NCI-H345 treated with DMSO at 0.1 percent for 48 hours (cell line): ENCODE data around the gene EBP.
"Not testable (repeated sequence)": the region's sequence is repeated elsewhere in the genome, so short reads cannot be mapped to it uniquely, and the experiment has no call there.

ENCODE experiments used
- DNase-seq: peaks from one replicate; lab custom pipeline; 2025; ENCODE audit not compliant: unreplicated experiment; lab: John Stamatoyannopoulos, UW

EBP gene

DNA sequence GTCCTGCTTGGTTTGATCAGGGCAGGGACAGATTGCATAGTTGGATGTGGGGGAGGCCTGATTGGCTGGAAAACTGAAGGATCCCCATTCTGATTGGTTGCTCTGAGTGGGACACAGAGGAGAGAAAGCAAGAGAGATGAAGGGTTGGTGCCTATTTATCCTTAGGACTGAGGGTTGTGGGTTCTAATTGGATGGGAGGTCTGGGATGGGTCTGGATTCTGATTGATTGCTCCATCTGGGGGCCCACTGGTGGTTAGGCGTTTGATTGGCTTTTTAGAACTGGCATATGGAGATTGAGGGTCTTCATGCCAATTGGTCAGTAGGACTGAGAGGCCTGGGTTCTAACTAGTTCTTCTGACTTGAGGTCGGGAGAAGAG lies 644 bp upstream of the EBP start:
- no peak for DNase-seq

DNA sequence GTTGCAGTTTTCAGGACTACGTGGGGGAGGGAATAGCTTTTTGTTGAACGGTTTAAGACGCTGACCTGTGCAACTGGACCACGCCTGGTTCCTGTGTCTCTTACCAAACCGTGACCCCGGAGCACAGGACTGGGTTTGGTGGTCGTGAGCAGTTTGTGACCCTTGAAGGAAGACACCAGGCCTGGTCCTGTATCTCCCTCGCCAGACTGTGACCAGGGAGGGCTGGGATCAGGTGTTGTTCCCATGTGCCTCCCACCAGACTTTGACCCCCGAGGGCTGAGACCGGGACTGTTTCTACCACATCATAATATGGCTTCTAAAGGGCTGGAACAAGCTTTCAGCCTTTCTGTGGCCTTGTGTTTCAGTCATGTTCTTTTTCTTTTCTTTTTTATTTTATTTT lies 683 bp downstream of the EBP start:
- no peak for DNase-seq

DNA sequence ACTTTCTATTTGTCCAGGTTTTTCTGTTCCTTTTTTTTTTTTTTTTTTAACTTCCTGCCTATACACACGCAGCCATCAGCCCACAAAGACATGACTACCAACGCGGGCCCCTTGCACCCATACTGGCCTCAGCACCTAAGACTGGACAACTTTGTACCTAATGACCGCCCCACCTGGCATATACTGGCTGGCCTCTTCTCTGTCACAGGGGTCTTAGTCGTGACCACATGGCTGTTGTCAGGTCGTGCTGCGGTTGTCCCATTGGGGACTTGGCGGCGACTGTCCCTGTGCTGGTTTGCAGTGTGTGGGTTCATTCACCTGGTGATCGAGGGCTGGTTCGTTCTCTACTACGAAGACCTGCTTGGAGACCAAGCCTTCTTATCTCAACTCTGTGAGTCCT lies 2.1 kb downstream of the EBP start:
- no peak for DNase-seq

DNA sequence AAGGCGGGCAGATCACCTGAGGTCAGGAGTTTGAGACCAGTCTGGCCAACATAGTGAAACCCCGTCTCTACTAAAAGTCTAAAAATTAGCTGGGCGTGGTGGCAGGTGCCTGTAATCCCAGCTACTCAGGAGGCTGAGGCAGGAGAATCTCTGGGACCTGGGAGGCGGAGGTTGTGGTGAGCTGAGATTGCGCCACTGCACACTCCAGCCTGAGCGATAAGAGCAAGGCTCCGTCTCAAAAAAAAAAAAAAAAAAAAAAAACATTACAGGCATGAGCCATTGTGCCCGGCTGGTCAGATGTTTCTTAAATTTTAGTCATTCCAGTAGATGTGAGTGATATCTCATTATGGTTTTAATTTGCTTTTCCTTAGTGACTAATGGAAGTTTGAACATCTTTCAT lies 4.2 kb downstream of the EBP start:
- DNase-seq, result not testable (repeated sequence)

GRCh38 chrX:48530736-48531135 lies 9.1 kb downstream of the EBP start:
- no peak for DNase-seq

DNA sequence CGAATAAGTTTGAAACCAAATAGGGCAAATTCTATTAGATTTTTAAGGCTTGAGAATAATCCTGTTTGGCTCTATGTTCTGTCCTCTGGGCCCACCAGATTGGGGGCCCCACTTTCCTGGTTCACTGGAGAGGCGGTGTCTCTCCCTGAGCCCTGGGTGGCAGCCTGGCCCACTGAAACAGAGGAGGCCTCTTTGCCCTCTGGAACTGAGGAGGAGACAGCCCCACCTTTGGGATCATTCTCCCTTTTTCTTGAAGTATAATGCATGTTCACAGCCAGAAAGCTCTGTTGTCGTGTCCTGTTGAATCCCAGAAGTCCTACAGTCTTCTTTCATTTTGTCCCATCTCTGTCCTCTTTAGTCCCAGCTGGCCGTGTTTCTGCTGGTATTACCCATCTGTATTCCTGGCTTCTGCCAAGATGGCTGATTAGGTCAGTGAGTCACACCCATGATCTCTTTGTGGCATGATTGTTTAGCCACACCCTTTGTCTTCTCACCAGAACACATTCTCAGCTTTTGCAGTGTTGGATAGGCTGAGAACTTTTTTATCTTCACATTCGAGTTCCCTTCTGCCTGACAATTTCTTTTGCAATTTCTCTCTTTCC lies 9.9 kb downstream of the EBP start:
- DNase-seq, result no peak

DNA sequence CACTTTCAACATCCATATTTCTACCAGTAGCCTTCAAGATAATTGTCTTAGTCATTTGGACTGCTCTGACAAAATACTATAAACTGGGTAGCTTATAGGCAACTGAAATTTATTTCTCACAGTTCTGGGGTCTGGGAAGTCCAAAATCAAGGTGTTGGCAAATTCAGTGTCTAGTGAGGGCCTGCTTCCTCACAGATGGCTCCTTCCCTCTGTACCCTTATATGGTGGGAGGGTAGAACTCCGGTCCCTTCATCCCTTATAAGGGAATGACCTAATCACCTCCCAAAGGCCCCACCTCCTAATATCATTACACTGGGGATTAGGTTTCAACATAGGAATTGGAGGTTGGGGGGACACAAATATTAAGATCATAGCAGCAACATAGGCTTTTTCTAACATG lies 10.6 kb downstream of the EBP start:
- DNase-seq, result no peak

DNA sequence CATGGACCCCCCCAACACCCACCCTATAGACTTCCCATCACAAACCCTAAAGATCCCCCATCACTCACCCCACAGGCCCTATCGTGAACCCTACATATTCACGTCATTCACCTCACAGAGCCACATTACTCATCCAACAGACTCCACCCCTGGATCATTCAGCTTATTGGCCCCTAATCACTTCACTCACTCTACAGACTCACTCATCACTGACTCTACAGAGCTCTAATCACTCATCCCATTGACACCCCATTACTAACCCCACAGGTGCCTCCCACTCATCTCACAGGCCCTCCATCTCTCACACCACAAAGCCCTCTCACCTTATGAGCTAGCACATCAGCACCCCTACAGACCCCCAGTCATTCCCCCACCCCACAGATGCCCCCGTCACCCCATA lies 11.6 kb downstream of the EBP start:
- no peak for DNase-seq

DNA sequence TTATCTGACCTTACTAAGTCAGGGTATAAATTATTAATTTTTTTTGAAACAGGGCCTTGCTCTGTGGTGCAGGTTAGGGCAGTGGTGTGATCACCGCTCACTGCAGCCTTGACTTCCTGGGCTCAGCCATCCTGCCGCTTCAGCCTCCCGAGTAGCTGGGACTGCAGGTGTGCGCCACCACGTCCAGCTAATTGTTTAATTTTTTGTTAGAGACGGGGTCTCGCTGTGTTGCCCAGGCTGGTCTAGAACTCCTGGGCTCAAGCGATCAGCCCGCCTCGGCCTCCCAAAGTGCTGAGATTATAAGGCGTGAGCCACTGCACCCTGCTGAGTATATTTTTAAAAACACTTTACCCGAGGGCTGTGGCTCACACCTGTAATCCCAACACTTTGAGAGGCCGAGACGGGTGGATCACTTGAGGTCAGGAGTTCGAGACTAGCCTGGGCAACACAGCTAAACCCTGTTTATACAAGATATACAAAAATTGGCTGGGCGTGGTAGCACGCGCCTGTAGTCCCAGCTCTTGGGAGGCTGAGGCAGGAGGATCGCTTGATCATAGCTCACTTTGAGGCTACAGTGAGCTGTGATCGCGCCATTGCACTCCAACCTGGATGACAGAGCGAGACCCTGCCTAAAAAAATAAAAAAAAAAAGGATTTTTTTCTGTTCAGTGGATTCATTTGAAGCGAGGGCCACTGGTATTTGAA lies 17.2 kb downstream of the EBP start:
- no peak for DNase-seq

DNA sequence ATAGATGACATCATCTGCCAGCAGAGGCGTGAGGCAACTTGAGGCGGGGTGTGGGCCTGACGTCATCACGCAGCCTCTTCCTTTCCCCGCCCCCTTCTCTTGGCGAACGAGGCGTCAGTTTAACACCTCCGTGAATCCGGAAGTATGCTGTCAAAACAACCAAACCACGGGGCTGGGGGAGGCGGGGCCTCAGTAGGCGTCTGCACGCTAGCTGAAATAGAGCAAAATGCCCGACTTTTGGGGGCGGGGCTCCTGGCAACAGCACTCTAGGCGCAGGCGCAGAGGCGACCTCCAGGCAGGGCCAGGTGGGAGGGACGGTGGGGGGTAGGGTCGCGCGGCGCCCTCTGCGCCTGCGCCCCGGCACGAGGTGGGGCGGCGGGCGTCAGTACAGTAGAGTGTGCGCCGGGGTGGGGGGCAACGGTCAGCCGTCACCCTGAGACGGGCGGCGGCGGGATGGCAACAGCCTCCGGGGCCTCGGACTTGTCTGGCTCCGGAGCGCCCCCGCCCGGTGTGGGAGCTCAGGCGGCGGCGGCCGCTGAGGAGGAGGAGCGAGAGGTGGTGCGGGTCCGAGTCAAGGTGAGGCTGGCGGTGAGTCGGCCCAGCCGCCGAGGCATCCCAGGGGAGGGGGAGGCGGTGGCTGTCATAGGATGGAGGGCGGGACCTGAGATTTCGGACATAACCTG lies 17.9 kb downstream of the EBP start, which contains the start of gene TBC1D25:
Gene TBC1D25 (plus strand): TSS at position 370 of the 683 bp plus-strand sequence. CDS start 84 bp downstream, at position 454.
- peak; percentile 89 for DNase-seq

DNA sequence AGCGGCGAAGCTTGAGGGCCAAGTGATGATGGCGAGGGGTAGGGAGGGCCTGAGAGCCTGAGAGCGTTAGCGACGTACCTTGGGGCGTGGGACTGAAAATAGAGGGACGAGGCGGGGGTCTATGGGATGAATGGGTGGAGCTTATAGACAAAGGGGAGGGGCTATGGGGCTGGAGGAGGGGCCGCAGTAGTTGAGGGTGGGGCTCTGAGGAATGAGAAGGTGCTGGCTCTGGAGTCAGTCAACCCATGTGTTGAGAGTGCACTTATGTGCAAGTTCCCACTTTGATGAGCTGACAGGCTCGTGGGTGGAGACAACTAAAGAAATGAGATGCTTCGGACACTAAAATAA lies 18.4 kb downstream of the EBP start:
- DNase-seq, result peak; percentile 7

DNA sequence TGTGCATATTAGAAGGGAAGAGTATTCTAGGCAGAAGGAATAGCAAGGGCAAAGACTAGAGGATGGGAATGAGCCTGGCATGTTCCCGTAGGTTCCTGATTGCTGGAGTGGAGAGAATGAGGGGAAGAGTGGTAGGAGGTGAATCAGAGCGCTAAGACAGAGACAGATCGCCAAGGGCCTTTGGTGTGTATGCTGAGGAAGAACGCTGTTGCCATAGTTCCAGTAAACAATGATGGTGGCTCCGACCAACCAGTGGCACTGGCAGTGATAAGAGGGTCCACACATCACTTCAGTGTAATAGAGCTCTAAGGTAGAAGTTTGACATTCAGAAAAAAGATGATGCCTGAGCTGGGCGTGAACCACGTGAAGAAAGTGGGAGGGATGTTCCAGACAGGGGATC lies 18.9 kb downstream of the EBP start:
- no peak for DNase-seq

DNA sequence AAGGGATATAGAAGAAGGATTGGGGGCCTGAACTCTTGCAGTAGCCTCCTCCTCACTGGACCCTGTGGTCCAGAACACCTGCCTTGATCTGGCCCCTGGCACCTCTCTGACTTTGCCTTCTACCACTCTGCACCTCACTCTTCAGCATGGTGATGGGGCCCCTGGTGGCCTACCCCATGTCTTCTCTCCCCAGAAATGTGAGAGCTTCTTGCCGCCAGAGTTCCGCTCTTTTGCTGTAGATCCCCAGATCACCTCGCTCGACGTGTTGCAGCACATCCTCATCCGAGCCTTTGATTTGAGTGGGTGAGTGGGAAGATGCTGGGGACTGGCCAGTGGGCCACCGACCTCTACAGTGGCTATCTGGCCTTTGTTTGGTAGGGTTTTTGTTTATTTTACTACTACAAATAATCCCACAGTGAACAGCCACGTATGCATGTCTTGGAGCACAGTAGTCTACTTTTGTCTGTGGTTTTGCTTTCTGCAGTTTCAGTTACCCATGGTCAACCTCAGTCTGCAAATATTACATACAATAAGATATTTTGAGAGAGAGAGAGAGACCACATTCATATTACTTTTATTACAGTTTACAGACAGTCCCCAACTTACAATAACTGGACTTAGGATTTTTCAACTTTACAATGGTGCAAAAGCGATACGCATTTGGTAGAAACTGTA lies 19.7 kb downstream of the EBP start:
- DNase-seq, result no peak

- no peak for DNase-seq
These were observed 27.3 kb downstream of the EBP start for GRCh38 chrX:48548871-48549270.

DNA sequence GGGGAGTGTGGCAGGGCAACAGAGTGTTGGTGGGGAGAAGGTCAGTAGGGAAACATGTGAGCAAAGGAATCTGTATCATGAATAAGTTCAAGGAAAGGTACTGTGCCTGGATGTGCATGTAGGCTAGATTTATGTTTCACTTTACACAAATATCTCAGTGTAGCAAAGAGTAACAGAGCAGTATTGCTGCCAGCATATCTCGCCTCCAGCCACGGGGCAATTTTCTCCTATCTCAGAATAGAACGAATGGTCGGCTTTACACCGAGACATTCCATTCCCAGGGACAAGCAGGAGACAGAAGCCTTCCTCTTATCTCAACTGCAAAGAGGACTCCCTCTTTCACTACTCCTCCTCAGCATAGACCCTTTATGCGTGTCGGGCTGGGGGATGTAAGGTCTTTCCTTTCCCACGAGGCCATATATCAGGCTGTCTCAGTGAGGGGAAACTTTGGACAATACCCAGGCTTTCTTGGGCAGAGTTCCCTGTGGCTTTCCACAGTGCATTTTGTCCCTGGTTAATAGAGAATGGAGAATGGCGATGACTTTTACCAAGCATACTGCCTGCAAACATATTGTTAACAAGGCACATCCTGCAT lies 34.2 kb downstream of the EBP start:
- not testable (repeated sequence) for DNase-seq

GRCh38 chrX:48558271-48558670 lies 36.7 kb downstream of the EBP start:
- no peak for DNase-seq

GRCh38 chrX:48559636-48560035 lies 38.0 kb downstream of the EBP start:
- DNase-seq, result no peak

- no peak for DNase-seq
These were observed 38.4 kb downstream of the EBP start for GRCh38 chrX:48560056-48560455.

GRCh38 chrX:48560681-48561080 lies 39.1 kb downstream of the EBP start:
- no peak for DNase-seq

DNA sequence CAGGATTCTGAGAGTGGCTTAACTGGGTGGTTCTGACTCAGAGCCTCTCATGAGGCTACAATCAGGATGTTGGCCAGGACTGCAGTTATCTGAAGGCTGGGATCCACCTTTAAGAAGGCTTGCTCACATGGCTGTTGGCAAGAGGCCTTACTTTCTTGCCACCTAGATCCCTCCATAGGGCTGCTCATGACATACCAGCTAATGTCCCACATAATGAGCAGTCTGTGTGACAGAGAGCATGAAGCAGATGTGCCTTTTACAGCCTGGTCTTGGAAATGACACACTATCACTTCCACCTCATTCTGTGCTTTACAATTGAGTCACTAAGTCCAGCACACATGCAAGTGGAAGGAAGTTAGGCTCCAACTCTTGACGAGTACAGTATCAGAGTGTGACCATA lies 48.4 kb downstream of the EBP start:
- DNase-seq, result no peak

DNA sequence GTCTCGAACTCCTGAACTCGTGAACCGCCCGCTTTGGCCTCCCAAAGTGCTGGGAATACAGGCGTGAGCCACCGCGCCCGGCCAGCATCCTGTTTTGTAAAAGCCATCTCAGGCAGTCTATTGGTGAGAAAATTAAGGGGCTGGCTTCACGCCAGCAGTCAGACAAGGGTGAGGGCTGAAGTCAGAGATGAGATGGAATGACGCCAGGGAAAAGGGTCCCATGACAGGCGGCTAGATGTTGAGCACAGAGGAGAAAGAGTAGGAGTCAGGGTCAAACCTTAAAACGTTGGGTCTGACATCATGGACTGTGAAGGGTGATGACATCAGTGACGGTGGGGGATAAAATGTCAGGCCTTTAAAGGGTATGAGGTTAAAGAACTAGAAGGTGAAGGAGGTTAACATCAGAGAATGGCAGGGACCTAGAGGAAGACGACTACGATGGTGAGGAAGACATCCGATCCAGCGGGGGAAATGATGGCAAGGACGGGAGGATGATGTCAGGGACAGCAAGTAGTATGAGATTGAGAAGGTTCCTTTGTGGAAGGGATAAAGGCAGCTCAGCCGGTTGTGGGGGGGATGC lies 52.2 kb downstream of the EBP start:
- DNase-seq, result peak; percentile 67
